ENCODE results near the gene KRTAP19-8.

KRTAP19-8 gene

GRCh38 chr21:31012133-31013089, 25.9 kb downstream of the KRTAP19-8 start:
- FAIRE-seq: no peak

GRCh38 chr21:31011412-31011811, 26.9 kb downstream of the KRTAP19-8 start:
- no peak for FAIRE-seq
- no peak for DNase-seq (ENCODE audit: insufficient read length, low spot score)

More at GRCh38 chr21:31012133-31013089, 25.9 kb downstream of the KRTAP19-8 start:
- DNase-seq (ENCODE audit: insufficient read length, low spot score): no peak

GRCh38 chr21:31008355-31008754, 29.9 kb downstream of the KRTAP19-8 start:
- DNase-seq (ENCODE audit: insufficient read length, low spot score) (no peak), FAIRE-seq (no peak)

- DNase-seq (ENCODE audit: insufficient read length, low spot score) (no peak), FAIRE-seq (no peak)
Observed at GRCh38 chr21:31005019-31005418, 33.3 kb downstream of the KRTAP19-8 start.

- FAIRE-seq: no peak
- DNase-seq (ENCODE audit: insufficient read length, low spot score): no peak
Observed at GRCh38 chr21:31003471-31003870, 34.8 kb downstream of the KRTAP19-8 start.

- DNase-seq (ENCODE audit: insufficient read length, low spot score) (no peak), FAIRE-seq (no peak)
Observed at GRCh38 chr21:30997541-30997940, 40.7 kb downstream of the KRTAP19-8 start.

- DNase-seq (ENCODE audit: insufficient read length, low spot score) (no peak), FAIRE-seq (no peak)
Observed at GRCh38 chr21:30996728-30997127, 41.5 kb downstream of the KRTAP19-8 start.

GRCh38 chr21:30994932-30995331, 43.3 kb downstream of the KRTAP19-8 start:
- no peak for FAIRE-seq
- no peak for DNase-seq (ENCODE audit: insufficient read length, low spot score)

- FAIRE-seq: no peak
Observed at GRCh38 chr21:30990514-30991262, 47.6 kb downstream of the KRTAP19-8 start.

GRCh38 chr21:30988706-30989105, 49.6 kb downstream of the KRTAP19-8 start:
- no peak for DNase-seq (ENCODE audit: insufficient read length, low spot score)
- FAIRE-seq: no peak

More at GRCh38 chr21:30990514-30991262, 47.6 kb downstream of the KRTAP19-8 start:
- DNase-seq (ENCODE audit: insufficient read length, low spot score): no peak

Data from HTR-8/SVneo (cell line).